ENCODE results near the gene STRN.
"Not testable (repeated sequence)": the region's sequence is repeated elsewhere in the genome, so short reads cannot be mapped to it uniquely, and the experiment has no call there.

STRN gene

DNA sequence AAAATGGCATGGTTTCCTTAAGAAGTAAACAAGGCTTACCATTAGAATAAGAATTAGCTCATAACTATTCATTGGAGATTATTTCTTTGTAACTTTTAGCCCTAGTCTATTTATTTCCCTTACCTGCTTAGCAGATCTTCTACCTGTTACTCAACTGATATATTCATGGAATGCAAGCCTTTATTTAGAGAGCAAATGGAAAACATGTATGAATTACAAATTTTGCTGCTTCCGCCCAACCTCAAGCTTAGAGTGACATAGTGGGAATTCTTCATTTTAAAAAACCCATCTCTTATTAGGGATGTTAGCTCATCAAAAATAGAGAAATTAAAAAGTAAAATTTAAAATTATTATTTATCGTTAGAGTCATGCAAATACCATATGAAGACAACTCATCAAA lies 110.9 kb downstream of the STRN start:
- DNase-seq (ENCODE audit: insufficient read length, low spot score) (no peak), FAIRE-seq (no peak)

GRCh38 chr2:36854241-36854640 lies 112.1 kb downstream of the STRN start:
- FAIRE-seq: peak; percentile 64

GRCh38 chr2:36849265-36849664 lies 117.1 kb downstream of the STRN start:
- FAIRE-seq: peak; percentile 55
- DNase-seq (ENCODE audit: insufficient read length, low spot score): no peak

More at GRCh38 chr2:36854241-36854640, 112.1 kb downstream of the STRN start:
- DNase-seq (ENCODE audit: insufficient read length, low spot score): no peak

- DNase-seq (ENCODE audit: insufficient read length, low spot score) (no peak), FAIRE-seq (no peak)
Observed at GRCh38 chr2:36843838-36844237, 122.5 kb downstream of the STRN start.

- FAIRE-seq: peak; percentile 31
Observed at GRCh38 chr2:36839976-36840617, 126.2 kb downstream of the STRN start.

GRCh38 chr2:36834731-36835524 lies 131.4 kb downstream of the STRN start:
- FAIRE-seq: no peak

More at GRCh38 chr2:36839976-36840617, 126.2 kb downstream of the STRN start:
- DNase-seq (ENCODE audit: insufficient read length, low spot score): no peak

DNA sequence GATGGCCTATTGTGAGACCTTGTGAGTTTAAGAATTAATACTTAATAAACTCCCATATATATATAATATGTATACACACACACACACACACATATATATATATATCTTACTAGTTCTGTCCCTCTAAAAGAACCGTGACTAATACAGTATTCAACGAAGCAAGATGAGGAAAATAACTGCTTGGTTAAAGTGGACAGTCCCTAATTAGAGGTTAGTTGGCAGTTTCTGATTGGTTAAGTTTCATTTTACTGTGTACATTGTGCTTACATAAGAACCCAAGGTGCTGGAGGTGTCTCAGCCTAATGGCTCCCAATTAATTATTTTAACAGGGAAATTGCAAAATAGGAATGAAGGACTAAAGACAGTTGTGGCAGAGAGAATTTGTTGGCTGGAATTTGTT lies 132.1 kb downstream of the STRN start:
- no peak for DNase-seq (ENCODE audit: insufficient read length, low spot score)
- FAIRE-seq: no peak

More at GRCh38 chr2:36834731-36835524, 131.4 kb downstream of the STRN start:
- no peak for DNase-seq (ENCODE audit: insufficient read length, low spot score)

- DNase-seq (ENCODE audit: insufficient read length, low spot score) (no peak), FAIRE-seq (no peak)
Observed at GRCh38 chr2:36831185-36831584, 135.2 kb downstream of the STRN start.

DNA sequence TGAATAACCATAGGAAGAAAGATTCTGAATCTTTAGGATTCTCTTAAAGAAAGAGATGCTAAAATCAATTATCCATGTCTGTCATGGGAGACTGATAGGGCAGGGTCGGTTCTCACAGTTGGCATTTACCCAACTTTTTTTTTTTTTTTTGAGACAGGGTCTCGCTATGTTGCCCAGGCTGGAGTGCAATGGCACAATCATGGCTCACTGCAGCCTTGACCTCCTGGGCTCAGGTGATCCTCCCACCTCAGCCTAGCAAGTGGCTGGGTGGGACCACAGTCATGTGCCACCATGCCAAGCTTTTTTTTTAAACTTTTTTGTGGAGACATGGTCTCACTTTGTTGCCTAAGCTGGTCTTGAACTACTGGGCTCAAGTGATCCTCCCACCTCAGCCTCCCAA lies 141.7 kb downstream of the STRN start:
- not testable (repeated sequence) for DNase-seq (ENCODE audit: insufficient read length, low spot score); FAIRE-seq

GRCh38 chr2:36824273-36824672 lies 142.1 kb downstream of the STRN start:
- DNase-seq (ENCODE audit: insufficient read length, low spot score) (no peak), FAIRE-seq (no peak)

DNA sequence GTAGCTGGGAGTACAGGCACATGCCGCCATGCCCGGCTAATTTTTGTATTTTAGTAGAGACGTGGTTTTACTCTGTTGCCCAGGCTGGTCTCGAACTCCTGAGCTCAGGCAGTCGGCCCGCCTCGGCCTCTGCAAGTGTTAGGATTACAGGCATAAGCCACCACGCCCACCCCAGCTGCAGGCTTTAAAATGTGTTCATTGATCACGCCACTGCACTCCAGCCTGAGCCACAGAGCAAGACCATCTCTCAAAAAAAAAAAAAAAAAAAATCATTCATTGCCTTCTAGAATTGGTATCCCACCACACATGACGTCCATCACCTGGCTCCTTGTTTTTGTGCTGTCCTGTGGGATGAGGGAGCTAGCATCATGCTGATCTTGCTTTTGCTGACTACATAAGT lies 142.5 kb downstream of the STRN start:
- FAIRE-seq: no peak
- DNase-seq (ENCODE audit: insufficient read length, low spot score): no peak

DNA sequence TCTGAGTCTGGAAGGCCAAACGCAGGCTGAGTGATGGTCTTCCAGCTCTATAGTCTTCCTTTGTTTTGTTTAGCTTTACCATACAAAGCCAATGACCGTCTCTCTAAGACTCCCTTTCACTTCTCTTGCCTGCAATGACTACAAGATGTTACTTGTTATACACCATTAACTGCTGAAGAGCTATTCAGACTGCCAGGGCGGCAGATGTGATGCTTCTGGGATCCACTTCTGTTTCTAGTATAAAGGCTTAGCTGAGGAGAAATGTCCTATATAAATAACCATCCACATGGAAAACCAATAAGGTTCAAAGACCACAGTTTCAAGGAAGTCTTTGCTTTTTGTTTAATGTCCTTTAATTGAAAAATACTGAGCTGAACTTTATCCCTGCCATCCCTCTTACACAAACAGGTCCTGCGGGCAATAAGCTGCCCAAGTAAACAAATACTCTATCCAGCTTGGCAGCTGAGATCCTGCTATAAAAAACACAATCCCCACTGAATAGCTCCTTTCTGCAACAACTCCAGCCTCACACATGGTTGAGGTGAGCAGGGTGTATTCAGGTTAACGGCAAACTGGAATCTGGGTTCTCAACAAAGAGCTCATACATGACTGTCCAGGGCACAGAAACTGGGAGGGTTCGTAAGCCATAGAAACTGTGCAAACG lies 145.3 kb downstream of the STRN start:
- FAIRE-seq (no peak), DNase-seq (ENCODE audit: insufficient read length, low spot score) (no peak)

DNA sequence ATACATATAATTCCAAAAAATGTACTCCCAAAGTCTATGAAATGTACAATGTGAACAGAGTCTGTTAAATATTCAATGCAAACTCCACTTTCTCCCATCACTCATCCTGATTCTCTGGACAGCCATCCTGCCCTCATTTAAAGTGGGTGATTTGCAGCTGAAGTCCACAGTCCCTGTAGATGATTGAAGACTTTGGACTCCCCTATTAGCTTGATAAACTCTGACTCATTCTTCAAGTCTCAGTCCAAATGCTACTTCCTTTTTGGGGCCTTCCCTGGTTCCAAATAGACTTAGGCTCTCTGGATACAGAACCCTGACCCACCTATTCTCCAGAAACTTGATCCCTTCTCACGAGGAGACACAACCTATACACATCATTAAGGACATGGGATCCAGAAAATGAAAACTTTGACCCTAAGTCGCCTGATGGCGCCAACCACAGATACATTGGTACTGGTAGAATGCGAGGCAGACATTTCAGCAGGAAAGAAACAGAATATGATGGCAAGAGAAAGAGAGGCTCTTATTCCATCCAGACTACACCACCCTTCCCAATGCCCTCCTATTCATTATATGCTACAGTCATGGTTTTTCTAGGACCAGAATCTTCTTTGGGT lies 147.1 kb downstream of the STRN start:
- DNase-seq (ENCODE audit: insufficient read length, low spot score): no peak
- no peak for FAIRE-seq

GRCh38 chr2:36818542-36818941 lies 147.8 kb downstream of the STRN start:
- FAIRE-seq: no peak
- DNase-seq (ENCODE audit: insufficient read length, low spot score): no peak

DNA sequence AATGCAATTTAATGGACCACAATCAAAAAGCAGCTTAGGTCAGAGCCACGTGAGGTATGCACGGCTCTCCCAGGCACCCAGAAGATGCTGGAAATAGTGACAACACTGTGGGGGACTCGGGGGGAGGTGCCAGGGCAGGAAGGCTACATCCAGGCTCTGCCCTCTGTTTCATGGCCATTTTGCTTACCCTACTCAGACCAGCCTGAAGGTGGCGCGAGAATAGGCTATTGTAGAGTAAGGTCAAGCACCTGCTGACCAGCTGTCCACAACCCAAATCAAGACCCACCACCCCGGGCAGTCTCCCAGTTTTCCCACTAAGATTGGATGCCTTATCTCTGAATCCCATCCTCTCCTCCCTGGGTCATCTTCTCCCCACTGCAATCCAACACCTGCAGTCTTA lies 154.1 kb downstream of the STRN start:
- DNase-seq (ENCODE audit: insufficient read length, low spot score): peak; percentile 28
- FAIRE-seq: no peak

- FAIRE-seq (no peak), DNase-seq (ENCODE audit: insufficient read length, low spot score) (no peak)
Observed at GRCh38 chr2:36811071-36811470, 155.3 kb downstream of the STRN start.

GRCh38 chr2:36809069-36809445 lies 157.3 kb downstream of the STRN start:
- FAIRE-seq (no peak), DNase-seq (ENCODE audit: insufficient read length, low spot score) (no peak)

GRCh38 chr2:36808386-36809068 lies 157.8 kb downstream of the STRN start:
- FAIRE-seq (no peak), DNase-seq (ENCODE audit: insufficient read length, low spot score) (no peak)

GRCh38 chr2:36807223-36807886 lies 159.0 kb downstream of the STRN start:
- no peak for DNase-seq (ENCODE audit: insufficient read length, low spot score)
- peak; percentile 49 for FAIRE-seq

- no peak for FAIRE-seq
Observed at GRCh38 chr2:36805635-36806224, 160.6 kb downstream of the STRN start.

More at GRCh38 chr2:36805635-36806224, 160.6 kb downstream of the STRN start:
- DNase-seq (ENCODE audit: insufficient read length, low spot score): no peak

Data from HTR-8/SVneo (cell line).